Stomach (tissue), 9 donors: ENCODE measurements around the gene PDE8B. TPM values are rescaled to one million over a fixed set of nuclear protein-coding genes. Genes with fewer than 3 reads are reported as not detected.

Source experiments
- DNase-seq, 2 donors: peaks; one replicate each; pipeline versions ENCODE4 v3.0.0 to v3.0.0-alpha.2; 2013 to 2019
- H3K27ac ChIP-seq, 5 donors: fragments of 200-600 bp in 4 of 5; sonication (generic) in 4 of 5; one replicate each; pipeline ENCODE4 v1.5.1; 2013 to 2019; ENCODE audit warnings: mild to moderate bottlenecking in 1 of 5, moderate library complexity in 1 of 5
- H3K27me3 ChIP-seq, 3 donors: fragments of 200-600 bp; sonication (generic); one replicate each; pipeline ENCODE4 v1.5.1; 2017 to 2019; ENCODE audit warnings: mixed run types in 1 of 3
- H3K36me3 ChIP-seq, 4 donors: fragments of 200-600 bp; sonication (generic); 1 replicate in 3 of 4; 2 replicates in 1 of 4; pipeline ENCODE4 v1.5.1; 2016 to 2019
- H3K4me1 ChIP-seq, 4 donors: fragments of 200-600 bp; sonication (generic); one replicate each; pipeline ENCODE4 v1.5.1; 2016 to 2019
- H3K4me3 ChIP-seq, 4 donors: fragments of 200-600 bp; sonication (generic) in 3 of 4; one replicate each; pipeline ENCODE4 v1.5.1; 2016 to 2019; ENCODE audit warnings: mild to moderate bottlenecking in 1 of 4
- H3K9me3 ChIP-seq, 4 donors: fragments of 200-600 bp; sonication (generic); one replicate each; pipeline ENCODE4 v1.5.1; 2016 to 2019
- EP300 ChIP-seq: sonication (generic); formaldehyde crosslinking; IDR thresholded peaks from one replicate; pipeline ENCODE4 v1.6.1; 2017; ENCODE audit warnings: antibody characterized with exemption
- POLR2A ChIP-seq, 4 donors: fragments of 450-650 bp; IDR thresholded peaks; one replicate each; pipeline ENCODE4 v1.6.1; 2016; ENCODE audit warnings: antibody characterized with exemption in 4 of 4, control low read depth in 2 of 4, mild to moderate bottlenecking in 1 of 4, moderate library complexity in 1 of 4
- POLR2AphosphoS5 ChIP-seq, 3 donors: sonication (generic); formaldehyde crosslinking; IDR thresholded peaks; one replicate each; pipeline ENCODE4 v1.6.1; 2016; ENCODE audit warnings: antibody characterized with exemption in 3 of 3
- WGBS, 5 donors: extraction: QIAGEN DNeasy Blood & Tissue Kit in 3 of 5; methylation state at CpG; one replicate each; pipeline versions ENCODE4 v1.1.5 to v1.1.7; 2013 to 2018; 5-methylcytosine and 5-hydroxymethylcytosine counted together
- intact Hi-C: fragments of 100-400 bp; cut with DNase I; formaldehyde crosslinking; loops from one replicate; pipeline ENCODE4 v1.15.1; 2023; ENCODE audit warnings: low total_unique reads
- polyA plus RNA-seq, 3 donors: library from polyadenylated mRNA; stranded (reverse); fragments of 200-250 nt; gene quantifications; one replicate each; pipeline ENCODE4 v1.2.3, GENCODE V29; 2013
- total RNA-seq, 5 donors: library from RNA; depleted of rRNA; stranded (reverse); fragments of >200 nt; gene quantifications; one replicate each; pipeline versions ENCODE4 v1.1.0 to v1.2.3, GENCODE V29; 2014 to 2016
- TF ChIP-seq, protein P1 (sequence below), 7 experiments: fragments of 450-650 bp in 4 of 7; fragments of 200-600 bp in 3 of 7; sonication (generic) in 3 of 7; IDR thresholded peaks; one replicate each; pipeline ENCODE4 v1.5.1; 2016 to 2019; ENCODE audit warnings: antibody characterized with exemption in 7 of 7, control low read depth in 2 of 7, mild to moderate bottlenecking in 1 of 7
- donor health status: healthy with polysubstance abuse.
- donor health status: Bipolar disorder and iron deficiency.
- donor health status: healthy.

PDE8B gene
- total and polyA plus RNA-seq, 8 donors = 0.56 to 243 (median 3.5) TPM; not detected in 1

DNA sequence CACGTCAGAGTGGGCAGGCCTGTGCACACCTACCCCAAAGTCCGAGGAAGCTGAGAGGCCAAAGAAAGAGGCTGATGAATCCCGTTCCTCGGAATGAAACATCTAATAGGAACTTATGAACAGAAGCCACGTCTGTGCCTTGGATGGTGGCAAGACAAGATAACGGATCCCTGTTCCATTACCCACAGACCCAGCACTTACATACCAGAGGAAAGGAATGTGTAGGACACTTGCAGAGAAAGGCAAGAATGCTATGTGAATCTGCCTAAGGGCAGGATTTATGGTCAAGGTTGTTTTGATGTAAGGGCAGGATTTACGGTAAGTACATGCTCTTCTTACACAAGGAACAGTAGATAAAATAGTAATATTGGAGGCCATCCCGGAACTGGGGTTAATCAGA is 188.4 kb downstream of the PDE8B start:
- TF ChIP-seq EP300 (no peak), POLR2A (IDR thresholded peaks at IDR 0.05) (no peak), POLR2AphosphoS5 (IDR thresholded peaks at IDR 0.05) (no peak)
- Histone ChIP-seq H3K27me3 (no peaks in the 10 kb centered on the region), H3K9me3 (no peaks in the 10 kb centered on the region), H3K36me3 (no peaks in the 10 kb centered on the region), H3K27ac (no peak overlapping the region), H3K4me1 (no peaks in the 10 kb centered on the region), H3K4me3 (no peak overlapping the region)
- intact Hi-C loops = no loop called here
- 90 to 97% (median 94%) methylated on average over 7 to 8 of the region's 8 CpGs for WGBS, 5 donors
- DNase-seq = no peak

GRCh38 chr5:77400645-77401044 is 190.2 kb downstream of the PDE8B start:
- no peaks in the 10 kb centered on the region for H3K9me3 ChIP-seq
- H3K27ac ChIP-seq = no peak overlapping the region
- DNase-seq = no peak
- H3K27me3 ChIP-seq = no peaks in the 10 kb centered on the region
- H3K36me3 ChIP-seq = no peaks in the 10 kb centered on the region
- no peak for TF ChIP-seq POLR2AphosphoS5 (IDR thresholded peaks at IDR 0.05)
- no peak for TF ChIP-seq POLR2A (IDR thresholded peaks at IDR 0.05)
- TF ChIP-seq, protein P1, sequence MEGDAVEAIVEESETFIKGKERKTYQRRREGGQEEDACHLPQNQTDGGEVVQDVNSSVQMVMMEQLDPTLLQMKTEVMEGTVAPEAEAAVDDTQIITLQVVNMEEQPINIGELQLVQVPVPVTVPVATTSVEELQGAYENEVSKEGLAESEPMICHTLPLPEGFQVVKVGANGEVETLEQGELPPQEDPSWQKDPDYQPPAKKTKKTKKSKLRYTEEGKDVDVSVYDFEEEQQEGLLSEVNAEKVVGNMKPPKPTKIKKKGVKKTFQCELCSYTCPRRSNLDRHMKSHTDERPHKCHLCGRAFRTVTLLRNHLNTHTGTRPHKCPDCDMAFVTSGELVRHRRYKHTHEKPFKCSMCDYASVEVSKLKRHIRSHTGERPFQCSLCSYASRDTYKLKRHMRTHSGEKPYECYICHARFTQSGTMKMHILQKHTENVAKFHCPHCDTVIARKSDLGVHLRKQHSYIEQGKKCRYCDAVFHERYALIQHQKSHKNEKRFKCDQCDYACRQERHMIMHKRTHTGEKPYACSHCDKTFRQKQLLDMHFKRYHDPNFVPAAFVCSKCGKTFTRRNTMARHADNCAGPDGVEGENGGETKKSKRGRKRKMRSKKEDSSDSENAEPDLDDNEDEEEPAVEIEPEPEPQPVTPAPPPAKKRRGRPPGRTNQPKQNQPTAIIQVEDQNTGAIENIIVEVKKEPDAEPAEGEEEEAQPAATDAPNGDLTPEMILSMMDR (IDR thresholded peaks at IDR 0.05) = no peak
- TF ChIP-seq EP300 = no peak
- intact Hi-C loops = no loop called here
- H3K4me1 ChIP-seq = no peaks in the 10 kb centered on the region
- 79 to 100% (median 89%) methylated on average over 1 of the region's 1 CpG for WGBS, 5 donors
- H3K4me3 ChIP-seq = no peak overlapping the region

DNA sequence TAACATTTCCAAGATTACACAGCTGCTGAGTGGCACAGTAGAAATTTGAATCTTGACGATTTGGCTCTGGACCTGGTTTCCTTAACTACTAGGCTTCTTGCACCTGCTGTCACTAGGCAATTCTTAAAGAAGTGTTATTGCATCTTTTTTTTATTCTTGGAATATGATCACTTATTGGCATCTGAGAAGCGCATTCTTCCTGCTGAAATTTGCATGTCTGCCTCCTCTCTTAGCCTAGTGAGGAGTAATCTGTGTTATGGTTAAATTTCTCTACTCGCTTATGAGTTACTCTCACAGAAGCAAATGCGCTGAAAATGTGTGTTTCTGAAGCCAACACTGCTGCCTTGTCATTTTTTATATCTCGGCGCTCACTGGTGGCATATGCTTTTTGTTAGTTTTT is 192.3 kb downstream of the PDE8B start:
- Histone ChIP-seq H3K4me3 (no peak overlapping the region), H3K27ac (no peak overlapping the region), H3K27me3 (no peaks in the 10 kb centered on the region), H3K4me1 (no peaks in the 10 kb centered on the region), H3K36me3 (no peaks in the 10 kb centered on the region), H3K9me3 (no peaks in the 10 kb centered on the region)
- TF ChIP-seq, protein P1 (IDR thresholded peaks at IDR 0.05) = no peak
- TF ChIP-seq POLR2A (IDR thresholded peaks at IDR 0.05) = no peak
- TF ChIP-seq POLR2AphosphoS5 (IDR thresholded peaks at IDR 0.05) = no peak
- no peak for TF ChIP-seq EP300
- intact Hi-C loops = no loop called here
- no peak for DNase-seq
- 78 to 88% (median 86%) methylated on average over 6 of the region's 6 CpGs for WGBS, 5 donors

GRCh38 chr5:77407152-77407551 is 196.7 kb downstream of the PDE8B start:
- peaks cover 0 to 1% (median 0%) of the 10 kb centered on the region in 4 donors for H3K36me3 ChIP-seq
- intact Hi-C loops = no loop called here
- 91 to 98% (median 95%) methylated on average over 10 of the region's 10 CpGs for WGBS, 5 donors
- TF ChIP-seq POLR2AphosphoS5 (IDR thresholded peaks at IDR 0.05) (no peak), EP300 (no peak), POLR2A (IDR thresholded peaks at IDR 0.05) (no peak)
- TF ChIP-seq, protein P1 (IDR thresholded peaks at IDR 0.05) = no peak
- no peak overlapping the region for H3K4me3 ChIP-seq
- H3K27ac ChIP-seq = no peak overlapping the region
- H3K27me3 ChIP-seq = no peaks in the 10 kb centered on the region
- no peak for DNase-seq
- no peaks in the 10 kb centered on the region for H3K9me3 ChIP-seq
- H3K4me1 ChIP-seq = peaks cover 0 to 10% (median 0%) of the 10 kb centered on the region in 4 donors

- no peak for DNase-seq
- H3K4me1 ChIP-seq = peaks cover 0 to 10% (median 0%) of the 10 kb centered on the region in 4 donors
- 67 to 77% (median 71%) methylated on average over 10 of the region's 10 CpGs for WGBS, 5 donors
- H3K36me3 ChIP-seq = peaks cover 0 to 3% (median 0%) of the 10 kb centered on the region in 4 donors
- H3K27ac ChIP-seq = no peak overlapping the region
- no peaks in the 10 kb centered on the region for H3K9me3 ChIP-seq
- intact Hi-C loops = no loop called here
- H3K4me3 ChIP-seq = no peak overlapping the region
- TF ChIP-seq EP300 = no peak
- no peak for TF ChIP-seq POLR2A (IDR thresholded peaks at IDR 0.05)
- TF ChIP-seq POLR2AphosphoS5 (IDR thresholded peaks at IDR 0.05) = no peak
- TF ChIP-seq, protein P1 (IDR thresholded peaks at IDR 0.05) = no peak
- H3K27me3 ChIP-seq = no peaks in the 10 kb centered on the region
Measured at GRCh38 chr5:77409870-77410621, 199.6 kb downstream of the PDE8B start.
